ENCODE data around the gene ETV6.
A peak's percentile ranks its signal among the peaks of the same experiment; 100 is the strongest.

ETV6 gene

GRCh38 chr12:11649413-11650285, at the start of gene ETV6:
Gene ETV6, plus strand, starts transcription at chr12:11649674. Its CDS starts 454 bp downstream, at chr12:11650128.
- TF ChIP-seq CTCF (IDR thresholded peaks at IDR 0.05; ENCODE audit: low read depth, low read length), result no peak
- peak within 1 kb of the TSS; percentile 87 to 89 for H3K4me3 ChIP-seq (replicated peaks in 1 of 2; ENCODE audit: low read depth in 2 of 2, low read length in 2 of 2)
- peak; percentile 93 to 95 for DNase-seq (ENCODE audit: low read depth in 2 of 2)

- no peak overlapping the region for H3K4me3 ChIP-seq (replicated peaks in 1 of 2; ENCODE audit: low read depth in 2 of 2, low read length in 2 of 2)
- no peak for DNase-seq (ENCODE audit: low read depth in 2 of 2)
- TF ChIP-seq CTCF (IDR thresholded peaks at IDR 0.05; ENCODE audit: low read depth, low read length), result no peak
Observed at GRCh38 chr12:11600199-11600598, 49.3 kb upstream of the ETV6 start.

GRCh38 chr12:11601647-11602046, 47.8 kb upstream of the ETV6 start:
- DNase-seq (ENCODE audit: low read depth in 2 of 2), result no peak
- no peak overlapping the region for H3K4me3 ChIP-seq (replicated peaks in 1 of 2; ENCODE audit: low read depth in 2 of 2, low read length in 2 of 2)
- no peak for TF ChIP-seq CTCF (IDR thresholded peaks at IDR 0.05; ENCODE audit: low read depth, low read length)

- TF ChIP-seq CTCF (IDR thresholded peaks at IDR 0.05; ENCODE audit: low read depth, low read length), result no peak
- H3K4me3 ChIP-seq (replicated peaks in 1 of 2; ENCODE audit: low read depth in 2 of 2, low read length in 2 of 2), result no peak overlapping the region
- peak in 1 of 2 donors; percentile 68 for DNase-seq (ENCODE audit: low read depth in 2 of 2)
Observed at GRCh38 chr12:11607313-11608081, 42.0 kb upstream of the ETV6 start.

GRCh38 chr12:11609045-11609444, 40.4 kb upstream of the ETV6 start:
- no peak overlapping the region for H3K4me3 ChIP-seq (replicated peaks in 1 of 2; ENCODE audit: low read depth in 2 of 2, low read length in 2 of 2)
- TF ChIP-seq CTCF (IDR thresholded peaks at IDR 0.05; ENCODE audit: low read depth, low read length), result no peak
- DNase-seq (ENCODE audit: low read depth in 2 of 2), result no peak

GRCh38 chr12:11615481-11615880, 34.0 kb upstream of the ETV6 start:
- TF ChIP-seq CTCF (IDR thresholded peaks at IDR 0.05; ENCODE audit: low read depth, low read length), result no peak
- no peak overlapping the region for H3K4me3 ChIP-seq (replicated peaks in 1 of 2; ENCODE audit: low read depth in 2 of 2, low read length in 2 of 2)
- no peak for DNase-seq (ENCODE audit: low read depth in 2 of 2)

Data from cardiac fibroblast (primary cell).